Activated CD8-positive, alpha-beta memory T cell treated with anti-CD3 and anti-CD28 coated beads, Interleukin-2, amount 50 U/mL, for 24 hours (primary cell): Measurements from ENCODE around the gene SRL.
"Not testable (repeated sequence)": the region's sequence is repeated elsewhere in the genome, so short reads cannot be mapped to it uniquely, and the experiment has no call there.

Experiments used
- DNase-seq: peaks from one replicate; pipeline ENCODE4 v3.0.0-alpha.2; 2020; ENCODE audit errors: extremely low read depth

Gene SRL

GRCh38 chr16:4227040-4227332 is 14.9 kb downstream of the SRL start:
- DNase-seq, result no peak

- no peak for DNase-seq
These were observed 15.4 kb downstream of the SRL start for GRCh38 chr16:4226251-4227039.

- no peak for DNase-seq
These were observed 16.8 kb downstream of the SRL start for GRCh38 chr16:4225075-4225474.

- DNase-seq, result no peak
These were observed 21.5 kb downstream of the SRL start for GRCh38 chr16:4220358-4220757.

- DNase-seq, result no peak
These were observed 23.7 kb downstream of the SRL start for GRCh38 chr16:4218202-4218601.

GRCh38 chr16:4217204-4218131 is 24.4 kb downstream of the SRL start:
- DNase-seq, result no peak

- no peak for DNase-seq
These were observed 25.3 kb downstream of the SRL start for GRCh38 chr16:4216596-4216995.

GRCh38 chr16:4215106-4215505 is 26.8 kb downstream of the SRL start:
- DNase-seq, result no peak

GRCh38 chr16:4214215-4214621 is 27.7 kb downstream of the SRL start:
- no peak for DNase-seq

GRCh38 chr16:4213737-4214136 is 28.1 kb downstream of the SRL start:
- no peak for DNase-seq

GRCh38 chr16:4212934-4213296 is 29.0 kb downstream of the SRL start:
- no peak for DNase-seq

- no peak for DNase-seq
These were observed 29.5 kb downstream of the SRL start for GRCh38 chr16:4212211-4212933.

- DNase-seq, result not testable (repeated sequence)
These were observed 30.3 kb downstream of the SRL start for GRCh38 chr16:4211445-4212210.

GRCh38 chr16:4209666-4210065 is 32.2 kb downstream of the SRL start:
- DNase-seq, result no peak

- no peak for DNase-seq
These were observed 33.5 kb downstream of the SRL start for GRCh38 chr16:4208341-4208751.

GRCh38 chr16:4207683-4208340 is 34.1 kb downstream of the SRL start:
- DNase-seq, result no peak

- no peak for DNase-seq
These were observed 34.7 kb downstream of the SRL start for GRCh38 chr16:4207229-4207628.

GRCh38 chr16:4206680-4207079 is 35.2 kb downstream of the SRL start:
- no peak for DNase-seq

- no peak for DNase-seq
These were observed 35.9 kb downstream of the SRL start for GRCh38 chr16:4205971-4206370.

- DNase-seq, result no peak
These were observed 37.4 kb downstream of the SRL start for GRCh38 chr16:4204521-4204920.

GRCh38 chr16:4203748-4204147 is 38.1 kb downstream of the SRL start:
- no peak for DNase-seq
